Caco-2 (cell line): ENCODE results near the gene ANGPTL8. TPM values are rescaled to one million over a fixed set of nuclear protein-coding genes. Genes with fewer than 3 reads are reported as not detected.

Experiments used
- BruUV-seq: library from RNA; stranded (reverse); fragments of 400-500 nt; replicated peaks from 2 replicates; lab custom pipeline; 2021; lab: Mats Ljungman, UMichigan
- CTCF ChIA-PET: fragments of 300-600 bp; sonication (Branson Sonifier 250); formaldehyde crosslinking; loops from one replicate; lab custom pipeline; 2022; ENCODE audit warnings: antibody characterized with exemption; lab: Charles Lee
- POLR2A ChIA-PET: fragments of 300-600 bp; sonication (Branson Sonifier 250); formaldehyde crosslinking; loops from one replicate; lab custom pipeline; 2022; ENCODE audit warnings: antibody characterized with exemption; lab: Charles Lee
- DNase-seq, 2 experiments: peaks; one replicate each; pipeline versions ENCODE4 v3.0.0 to v3.0.0-alpha.2; 2020 to 2022
- H3K27me3 ChIP-seq: replicated peaks from 2 replicates; pipeline ENCODE4 v1.6.0; 2011; ENCODE audit warnings: low read length; ENCODE audit not compliant: control insufficient read depth, insufficient read depth
- H3K36me3 ChIP-seq: 2 replicates; pipeline ENCODE4 v1.5.1; 2011; ENCODE audit warnings: low read length; ENCODE audit not compliant: control insufficient read depth, insufficient read depth
- H3K4me1 ChIP-seq: fragments of 250-450 bp; sonication (Bioruptor Pico); 2 replicates; pipeline ENCODE4 v1.5.1; 2020; ENCODE audit warnings: mild to moderate bottlenecking
- H3K4me3 ChIP-seq: 2 replicates; pipeline ENCODE4 v1.5.1; 2011; ENCODE audit warnings: low read depth, mild to moderate bottlenecking, control low read depth, low read length
- H3K9me3 ChIP-seq: fragments of 250-450 bp; sonication (Bioruptor Pico); 2 replicates; pipeline ENCODE4 v1.5.1; 2020; ENCODE audit warnings: mild to moderate bottlenecking, moderate library complexity
- H3K27ac Mint-ChIP-seq: one replicate; pipeline ENCODE4 v1.8.0; 2022; ENCODE audit warnings: mixed read lengths; ENCODE audit not compliant: unreplicated experiment
- H3K27me3 Mint-ChIP-seq: one replicate; pipeline ENCODE4 v1.8.0; 2022; ENCODE audit warnings: mixed read lengths; ENCODE audit not compliant: insufficient read depth, unreplicated experiment
- H3K36me3 Mint-ChIP-seq: one replicate; pipeline ENCODE4 v1.8.0; 2022; ENCODE audit warnings: mild to moderate bottlenecking, mixed read lengths; ENCODE audit not compliant: insufficient read depth, unreplicated experiment
- H3K4me1 Mint-ChIP-seq: one replicate; pipeline ENCODE4 v1.8.0; 2022; ENCODE audit warnings: low read depth, mixed read lengths; ENCODE audit not compliant: unreplicated experiment
- H3K4me3 Mint-ChIP-seq: one replicate; pipeline ENCODE4 v1.8.0; 2022; ENCODE audit warnings: mild to moderate bottlenecking, moderate library complexity, mixed read lengths; ENCODE audit not compliant: unreplicated experiment
- H3K9me3 Mint-ChIP-seq: one replicate; pipeline ENCODE4 v1.8.0; 2022; ENCODE audit warnings: mixed read lengths; ENCODE audit not compliant: unreplicated experiment
- intact Hi-C: fragments of 100-400 bp; cut with micrococcal nuclease; formaldehyde crosslinking; loops from one replicate; pipeline ENCODE4 v1.10.0; 2022; ENCODE audit not compliant: unreplicated experiment
- total RNA-seq: library from RNA; stranded (reverse); gene quantifications from 2 replicates; pipeline ENCODE4 v1.2.3, GENCODE V29; 2022
- TF ChIP-seq, protein P1 (sequence below), 2 experiments: fragments of 200-600 bp in 1 of 2; IDR thresholded peaks; 1 replicate in 1 of 2; 2 replicates in 1 of 2; pipeline versions ENCODE4 v1.5.1 to v1.8.0; 2011 to 2022; ENCODE audit warnings: antibody characterized with exemption in 1 of 2, control low read depth in 1 of 2, inconsistent platforms in 1 of 2, low read depth in 1 of 2, low read length in 1 of 2, mild to moderate bottlenecking in 1 of 2, moderate library complexity in 1 of 2; ENCODE audit not compliant: insufficient read depth in 1 of 2, severe bottlenecking in 1 of 2, unreplicated experiment in 1 of 2

Gene ANGPTL8
- total RNA-seq, 1 experiment from 2014 or later: not detected

DNA sequence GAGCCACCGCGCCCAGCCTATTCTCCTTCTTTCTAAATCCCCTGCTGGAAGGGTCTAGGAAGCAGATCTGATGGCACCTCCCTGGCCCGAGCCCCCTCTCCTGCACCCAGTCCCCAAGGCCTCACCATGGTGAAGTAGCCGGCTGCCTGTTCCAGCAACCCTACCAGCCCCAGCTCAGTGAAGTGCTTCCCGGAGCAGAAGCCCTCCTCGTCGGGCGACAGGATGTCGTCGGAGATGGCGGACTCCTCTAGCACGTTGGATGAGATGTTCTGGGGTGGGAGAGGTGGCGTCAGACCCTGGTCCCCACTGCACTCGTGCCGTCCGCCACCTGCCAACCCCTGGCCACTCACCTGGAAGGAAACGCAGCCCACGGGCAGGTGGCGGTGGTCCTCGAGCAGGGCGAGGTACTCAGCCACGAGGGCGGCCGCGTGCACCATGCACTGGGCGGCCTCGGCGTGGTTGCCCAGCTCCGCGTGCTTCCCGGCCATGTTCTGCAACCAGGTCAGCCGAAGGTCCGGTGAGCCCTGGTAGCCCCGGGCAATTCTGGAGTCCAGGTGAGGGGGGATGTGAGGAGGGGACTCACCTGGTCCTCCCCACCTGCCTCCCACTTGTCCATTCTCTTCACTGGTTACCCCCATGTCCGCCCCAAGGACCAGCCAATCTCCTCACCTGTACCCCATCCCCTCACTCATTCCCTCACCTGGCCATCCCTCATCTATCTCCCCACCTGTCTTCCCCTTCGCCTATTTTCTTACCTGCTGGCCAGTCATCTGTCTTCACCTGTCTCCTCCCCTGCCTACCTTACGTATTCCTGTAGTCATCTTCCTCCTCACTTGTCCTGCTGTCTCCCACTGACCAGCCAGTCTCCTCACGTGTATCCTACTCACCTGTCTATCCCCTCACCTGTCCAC lies 30.6 kb upstream of the ANGPTL8 start:
- intact Hi-C loops: no loop called here
- Histone ChIP-seq H3K9me3 (no peaks in the 10 kb centered on the region), H3K4me1 (no peaks in the 10 kb centered on the region), H3K4me3 (no peak overlapping the region), H3K36me3 (peaks cover 2% of the 10 kb centered on the region; the same call in 1 of the 2 replicates), H3K27me3 (no peaks in the 10 kb centered on the region)
- no peaks in the 10 kb centered on the region for H3K9me3 Mint-ChIP-seq
- peaks cover 6% of the 10 kb centered on the region for H3K4me1 Mint-ChIP-seq
- H3K27ac Mint-ChIP-seq: no peak overlapping the region
- no peak overlapping the region for H3K4me3 Mint-ChIP-seq
- CTCF ChIA-PET: interaction anchor here (0.6 kb wide), 2 partner anchors 364 to 1474 kb away, joined by 3 to 4 read pairs; no protein-coding TSS in a partner anchor
- TF ChIP-seq, protein P1, sequence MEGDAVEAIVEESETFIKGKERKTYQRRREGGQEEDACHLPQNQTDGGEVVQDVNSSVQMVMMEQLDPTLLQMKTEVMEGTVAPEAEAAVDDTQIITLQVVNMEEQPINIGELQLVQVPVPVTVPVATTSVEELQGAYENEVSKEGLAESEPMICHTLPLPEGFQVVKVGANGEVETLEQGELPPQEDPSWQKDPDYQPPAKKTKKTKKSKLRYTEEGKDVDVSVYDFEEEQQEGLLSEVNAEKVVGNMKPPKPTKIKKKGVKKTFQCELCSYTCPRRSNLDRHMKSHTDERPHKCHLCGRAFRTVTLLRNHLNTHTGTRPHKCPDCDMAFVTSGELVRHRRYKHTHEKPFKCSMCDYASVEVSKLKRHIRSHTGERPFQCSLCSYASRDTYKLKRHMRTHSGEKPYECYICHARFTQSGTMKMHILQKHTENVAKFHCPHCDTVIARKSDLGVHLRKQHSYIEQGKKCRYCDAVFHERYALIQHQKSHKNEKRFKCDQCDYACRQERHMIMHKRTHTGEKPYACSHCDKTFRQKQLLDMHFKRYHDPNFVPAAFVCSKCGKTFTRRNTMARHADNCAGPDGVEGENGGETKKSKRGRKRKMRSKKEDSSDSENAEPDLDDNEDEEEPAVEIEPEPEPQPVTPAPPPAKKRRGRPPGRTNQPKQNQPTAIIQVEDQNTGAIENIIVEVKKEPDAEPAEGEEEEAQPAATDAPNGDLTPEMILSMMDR (IDR thresholded peaks at IDR 0.05; ENCODE audit: insufficient read depth in 1 of 2, low read depth in 1 of 2, low read length in 1 of 2, severe bottlenecking in 1 of 2, unreplicated experiment in 1 of 2): no peak
- no peaks in the 10 kb centered on the region for H3K27me3 Mint-ChIP-seq
- BruUV-seq: no TSS peak
- DNase-seq: no peak
- POLR2A ChIA-PET: no interaction called here
- H3K36me3 Mint-ChIP-seq: peaks cover 21% of the 10 kb centered on the region

DNA sequence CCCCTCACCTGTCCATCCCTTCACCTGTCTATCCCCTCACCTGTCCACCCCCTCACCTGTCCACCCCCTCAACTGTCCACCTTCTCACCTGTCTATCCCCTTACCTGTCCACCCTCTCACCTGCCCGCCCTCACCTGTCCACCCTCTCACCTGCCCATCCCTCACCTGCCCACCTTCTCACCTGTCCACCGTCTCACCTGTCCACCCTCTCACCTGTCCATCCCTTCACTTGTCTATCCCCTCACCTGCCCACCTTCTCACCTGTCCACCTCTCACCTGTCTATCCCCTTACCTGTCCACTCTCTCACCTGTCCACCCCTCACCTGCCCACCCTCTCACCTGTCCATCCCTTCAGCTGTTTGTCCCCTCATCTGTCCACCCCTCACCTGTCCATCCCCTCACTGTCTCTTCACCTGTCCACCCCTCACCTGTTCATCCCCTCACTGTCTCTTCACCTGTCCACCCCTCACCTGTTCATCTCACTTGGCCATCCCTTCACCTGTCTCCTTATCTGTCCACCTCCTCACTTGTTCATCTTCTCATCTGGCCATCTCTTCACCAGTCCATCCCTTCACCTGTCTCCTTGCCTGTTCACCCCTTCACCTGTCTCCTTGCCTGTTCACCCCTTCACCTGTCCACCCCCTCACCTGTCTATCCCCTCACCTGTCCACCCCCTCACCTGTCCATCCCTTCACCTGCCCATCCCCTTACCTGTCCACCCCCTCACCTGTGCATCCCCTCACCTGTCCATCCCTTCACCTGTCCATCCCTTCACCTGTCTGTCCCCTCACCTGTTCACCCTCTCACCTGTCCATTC lies 29.4 kb upstream of the ANGPTL8 start:
- ChIA-PET CTCF (no interaction called here), POLR2A (no interaction called here)
- TF ChIP-seq, protein P1 (IDR thresholded peaks at IDR 0.05; ENCODE audit: insufficient read depth in 1 of 2, low read depth in 1 of 2, low read length in 1 of 2, severe bottlenecking in 1 of 2, unreplicated experiment in 1 of 2): no peak
- Mint-ChIP-seq H3K27ac (no peak overlapping the region), H3K4me1 (no peaks in the 10 kb centered on the region), H3K9me3 (no peaks in the 10 kb centered on the region), H3K27me3 (no peaks in the 10 kb centered on the region), H3K36me3 (peaks cover 28% of the 10 kb centered on the region), H3K4me3 (no peak overlapping the region)
- Histone ChIP-seq H3K27me3 (no peaks in the 10 kb centered on the region), H3K9me3 (no peaks in the 10 kb centered on the region), H3K4me3 (no peak overlapping the region), H3K36me3 (peaks cover 2% of the 10 kb centered on the region; the same call in 1 of the 2 replicates), H3K4me1 (no peaks in the 10 kb centered on the region)
- no peak for DNase-seq
- intact Hi-C loops: no loop called here
- no TSS peak for BruUV-seq

DNA sequence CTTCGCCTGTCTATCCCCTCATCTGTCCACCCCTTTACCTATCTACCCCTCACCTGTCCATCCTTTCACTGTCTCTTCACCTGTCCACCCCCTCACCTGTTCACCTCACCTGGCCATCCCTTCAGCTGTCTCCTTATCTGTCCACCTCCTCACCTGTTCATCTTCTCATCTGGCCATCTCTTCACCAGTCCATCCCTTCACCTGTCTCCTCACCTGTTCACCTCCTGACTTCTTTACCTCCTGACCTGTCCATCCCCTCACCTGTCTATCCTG lies 28.8 kb upstream of the ANGPTL8 start:
- POLR2A ChIA-PET: no interaction called here
- H3K36me3 ChIP-seq: peaks cover 2% of the 10 kb centered on the region; the same call in 1 of the 2 replicates
- no TSS peak for BruUV-seq
- no peaks in the 10 kb centered on the region for H3K4me1 ChIP-seq
- no peak overlapping the region for H3K4me3 ChIP-seq
- H3K27ac Mint-ChIP-seq: no peak overlapping the region
- no peak for DNase-seq
- TF ChIP-seq, protein P1 (IDR thresholded peaks at IDR 0.05; ENCODE audit: insufficient read depth in 1 of 2, low read depth in 1 of 2, low read length in 1 of 2, severe bottlenecking in 1 of 2, unreplicated experiment in 1 of 2): no peak
- no peaks in the 10 kb centered on the region for H3K9me3 ChIP-seq
- H3K4me3 Mint-ChIP-seq: no peak overlapping the region
- peaks cover 32% of the 10 kb centered on the region for H3K36me3 Mint-ChIP-seq
- CTCF ChIA-PET: no interaction called here
- no peaks in the 10 kb centered on the region for H3K27me3 Mint-ChIP-seq
- H3K4me1 Mint-ChIP-seq: no peaks in the 10 kb centered on the region
- H3K27me3 ChIP-seq: no peaks in the 10 kb centered on the region
- H3K9me3 Mint-ChIP-seq: no peaks in the 10 kb centered on the region
- intact Hi-C loops: no loop called here
